Stimulated activated CD4-positive, alpha-beta T cell treated with anti-CD3 and anti-CD28 coated beads, Interleukin-4, amount 100 ng/mL, for 48 hours (primary cell): Measurements from ENCODE around the gene OR1F1.

Source experiments
- DNase-seq, 2 donors: peaks; one replicate each; pipeline ENCODE4 v3.0.0-alpha.2; 2020; ENCODE audit warnings: low read depth in 2 of 2

The OR1F1 gene

GRCh38 chr16:3248596-3248995 is 60.6 kb downstream of the OR1F1 start:
- no peak for DNase-seq

DNA sequence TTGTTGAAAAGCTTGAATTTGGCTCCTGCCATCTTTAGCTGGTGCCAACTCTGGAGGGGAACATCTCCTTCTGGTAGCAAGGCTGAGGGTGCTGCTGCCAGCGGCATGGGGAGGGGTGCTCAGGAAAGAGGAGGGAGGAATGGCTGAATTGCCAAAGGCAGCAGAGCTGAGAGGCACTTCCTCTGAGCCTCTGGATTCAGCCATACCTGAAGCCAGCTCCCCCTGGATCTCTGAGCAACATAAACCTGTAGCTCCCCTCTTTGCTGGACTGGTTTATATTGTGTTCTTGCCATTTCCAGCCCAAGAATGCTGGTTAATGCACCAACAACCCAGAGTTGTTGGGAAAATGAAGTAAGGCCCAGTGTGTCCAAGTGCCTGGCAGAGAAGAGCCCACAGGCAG is 61.0 kb downstream of the OR1F1 start:
- DNase-seq, result no peak

- no peak for DNase-seq
These were observed 61.4 kb downstream of the OR1F1 start for GRCh38 chr16:3249451-3249850.

DNA sequence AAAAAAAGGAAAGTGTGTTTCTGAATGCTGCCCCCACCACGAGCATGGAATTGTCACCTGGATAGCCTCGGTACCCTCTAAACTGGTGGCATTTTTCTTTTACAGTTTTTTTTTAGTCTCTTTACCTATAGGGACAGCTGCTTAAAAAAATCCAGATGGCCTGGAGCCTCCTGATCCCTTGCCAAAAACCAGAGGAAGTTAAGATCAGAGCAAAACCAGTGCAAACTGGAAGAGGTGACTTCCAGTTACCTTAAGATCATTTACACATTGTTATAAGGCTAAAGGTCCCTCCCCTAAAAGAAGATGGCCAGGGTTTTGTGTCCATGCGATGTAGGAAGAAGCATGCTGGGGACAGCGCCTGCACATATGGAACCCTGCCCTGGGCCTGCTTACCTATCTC is 65.0 kb downstream of the OR1F1 start:
- no peak for DNase-seq

- no peak for DNase-seq
These were observed 66.3 kb downstream of the OR1F1 start for GRCh38 chr16:3254309-3254708.
